CD4-positive, alpha-beta T cell treated with Interleukin-4 for 4 hours (primary cell): Measurements from ENCODE around the gene PSMA5.
"Not testable (repeated sequence)": the region's sequence is repeated elsewhere in the genome, so short reads cannot be mapped to it uniquely, and the experiment has no call there.

ENCODE experiments used
- DNase-seq: peaks from one replicate; pipeline ENCODE4 v3.0.0-alpha.2; 2020

The PSMA5 gene

DNA sequence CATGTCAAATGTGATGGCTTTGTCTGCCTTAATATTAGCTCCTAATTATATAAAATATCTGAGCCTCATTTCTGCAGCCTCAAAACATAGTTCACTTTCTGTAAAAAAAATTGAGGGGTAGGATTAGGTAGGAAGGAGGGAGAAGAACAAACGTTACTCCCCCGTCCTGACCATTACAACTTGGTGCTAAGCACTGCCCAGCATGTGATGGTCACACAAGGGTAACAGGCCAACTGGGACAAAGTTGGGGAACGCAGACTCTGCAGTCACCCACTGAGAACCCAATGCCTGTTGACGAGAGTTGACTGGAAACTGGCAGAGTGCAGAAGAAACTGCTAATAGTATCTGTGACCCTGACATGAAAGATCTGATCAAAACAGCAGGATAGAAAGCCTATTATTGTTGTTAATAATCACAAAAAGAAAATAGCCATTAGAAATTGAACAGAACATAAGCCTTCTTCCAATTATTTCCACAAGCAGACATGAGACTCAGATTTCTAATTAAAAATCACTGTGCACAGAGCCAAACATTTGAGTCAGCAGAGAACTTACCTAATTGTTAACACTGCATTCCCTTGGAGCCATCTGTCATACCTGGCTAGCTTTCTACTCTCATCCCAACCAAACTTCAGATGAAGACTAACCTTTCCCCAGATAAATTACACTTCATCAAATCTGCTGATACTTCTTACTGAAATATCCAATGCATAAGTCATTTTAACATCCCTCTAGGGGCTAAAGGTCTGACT lies 34.0 kb downstream of the PSMA5 start:
- no peak for DNase-seq

DNA sequence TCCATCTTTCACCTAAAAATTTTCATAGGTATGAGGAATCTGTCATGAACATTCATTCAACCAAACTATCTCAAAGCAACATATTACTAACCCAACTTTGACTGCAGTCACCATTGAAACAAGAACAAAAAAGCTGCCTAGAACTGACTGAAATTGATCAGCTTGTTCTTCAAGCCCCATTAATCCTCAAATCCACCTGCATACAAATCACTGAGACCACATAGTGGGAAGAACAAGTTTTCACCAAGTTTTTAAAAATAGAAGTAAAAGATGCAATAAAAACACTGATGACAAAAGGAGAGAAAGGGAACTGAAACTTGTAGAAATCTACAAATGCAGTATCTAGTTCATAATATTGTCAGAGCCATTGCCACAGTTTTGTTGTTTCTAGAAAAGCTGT lies 34.6 kb downstream of the PSMA5 start:
- no peak for DNase-seq

DNA sequence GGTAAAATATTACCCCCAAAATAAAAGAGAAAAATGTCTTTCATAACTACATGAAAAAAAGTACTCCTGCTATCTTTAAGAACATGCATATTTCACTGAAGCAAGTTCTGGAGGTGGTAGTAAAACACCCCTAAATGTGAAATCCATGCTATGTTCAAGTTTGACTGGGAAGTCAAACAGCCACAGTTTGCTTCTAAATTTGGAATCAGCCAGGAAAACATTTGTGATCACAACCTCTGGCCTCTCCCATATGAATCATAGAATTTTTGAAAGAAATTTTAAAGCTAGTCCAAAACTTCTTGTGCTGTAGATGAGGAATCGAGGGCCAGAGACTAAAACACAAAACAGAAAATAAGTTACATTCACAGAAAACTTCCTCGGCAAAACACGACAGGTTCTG lies 35.1 kb downstream of the PSMA5 start:
- DNase-seq = no peak

DNA sequence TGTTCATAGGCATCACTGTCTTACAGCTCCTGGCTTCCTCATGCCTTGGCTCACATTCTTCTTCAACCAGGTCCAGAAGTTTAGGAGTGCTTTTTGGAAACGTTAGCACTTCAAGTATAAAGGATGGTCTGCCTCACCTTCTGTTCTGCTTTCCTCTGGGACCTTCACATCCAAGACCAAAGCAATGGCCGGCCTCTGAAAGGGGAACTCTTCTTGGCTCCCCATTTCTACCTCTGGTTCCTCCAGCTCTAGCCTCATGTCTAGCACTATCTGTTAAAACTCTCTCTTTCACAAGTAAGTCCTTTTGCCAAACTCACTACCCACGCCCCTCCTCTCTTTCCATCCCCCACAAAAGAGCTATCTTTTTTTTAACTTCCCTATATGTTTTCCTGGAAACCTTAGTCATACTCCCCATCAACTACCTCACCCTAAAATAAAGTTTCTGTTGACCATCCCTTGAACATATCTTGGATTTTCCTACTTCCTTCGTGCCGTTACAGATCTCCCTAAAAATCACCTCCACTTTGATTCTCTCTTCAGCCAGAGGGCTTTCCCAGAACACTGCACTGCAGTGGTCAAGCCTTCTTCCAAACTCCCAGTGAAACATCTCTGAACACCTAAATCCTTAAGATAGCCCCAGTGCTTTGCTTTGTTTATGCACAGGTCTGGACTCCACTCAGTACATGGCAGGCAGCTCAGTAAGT lies 36.5 kb downstream of the PSMA5 start:
- no peak for DNase-seq

DNA sequence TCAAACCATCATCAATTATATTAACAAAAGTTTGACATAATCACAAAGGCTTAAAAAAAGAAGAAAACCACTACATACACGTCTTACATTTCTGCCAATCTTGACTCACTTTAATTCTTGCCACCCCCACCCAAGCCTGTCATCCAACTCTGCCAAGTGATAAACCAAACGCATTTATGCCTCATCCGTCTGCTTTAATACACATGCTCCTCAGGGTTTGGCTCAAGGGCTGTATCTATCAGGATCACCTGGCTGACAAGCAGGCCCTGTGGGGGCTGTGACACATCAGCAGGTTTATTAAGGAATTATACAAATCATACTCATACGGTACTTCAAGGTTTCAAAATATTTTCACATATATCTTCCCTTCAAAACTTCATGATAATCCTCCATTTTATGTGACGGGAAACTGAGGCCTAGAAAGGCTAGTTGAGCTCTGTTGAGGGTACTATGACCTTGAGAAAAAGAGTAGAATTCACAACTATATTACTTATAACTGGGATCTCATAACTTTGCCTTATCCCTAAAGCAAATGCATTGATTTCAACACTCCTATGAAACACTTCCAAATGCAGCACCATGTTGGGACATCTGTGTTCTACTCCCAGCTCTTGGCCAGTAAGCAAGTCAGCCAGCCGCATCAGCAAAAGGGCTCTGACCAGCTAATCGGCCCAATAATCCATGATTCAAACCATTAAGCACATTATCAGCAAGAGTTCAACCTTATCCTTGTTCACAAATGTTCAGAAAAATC lies 37.2 kb downstream of the PSMA5 start:
- DNase-seq = no peak

DNA sequence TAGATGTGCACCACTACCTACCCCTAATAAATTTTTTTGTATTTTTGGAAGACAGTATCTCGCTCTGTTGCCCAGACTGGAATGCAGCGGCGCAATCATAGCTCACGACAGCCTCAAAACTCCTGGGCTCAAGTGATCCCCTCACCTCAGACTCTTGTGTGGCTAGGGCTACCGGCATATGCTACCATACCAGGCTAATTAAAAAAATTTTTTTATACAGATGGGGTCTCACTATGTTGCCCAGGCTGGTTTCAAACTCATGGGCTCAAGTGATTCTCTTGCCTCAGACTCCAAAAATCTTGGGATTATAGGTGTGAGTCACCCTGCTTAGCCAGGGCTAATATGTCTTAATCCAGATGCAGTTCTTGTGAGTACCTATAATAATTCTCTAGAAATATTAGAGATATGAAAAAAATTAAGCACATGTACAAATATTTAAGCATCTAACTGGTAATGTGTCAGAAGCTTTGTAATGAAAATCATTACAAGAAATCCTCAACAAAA lies 38.0 kb downstream of the PSMA5 start:
- DNase-seq = no peak

DNA sequence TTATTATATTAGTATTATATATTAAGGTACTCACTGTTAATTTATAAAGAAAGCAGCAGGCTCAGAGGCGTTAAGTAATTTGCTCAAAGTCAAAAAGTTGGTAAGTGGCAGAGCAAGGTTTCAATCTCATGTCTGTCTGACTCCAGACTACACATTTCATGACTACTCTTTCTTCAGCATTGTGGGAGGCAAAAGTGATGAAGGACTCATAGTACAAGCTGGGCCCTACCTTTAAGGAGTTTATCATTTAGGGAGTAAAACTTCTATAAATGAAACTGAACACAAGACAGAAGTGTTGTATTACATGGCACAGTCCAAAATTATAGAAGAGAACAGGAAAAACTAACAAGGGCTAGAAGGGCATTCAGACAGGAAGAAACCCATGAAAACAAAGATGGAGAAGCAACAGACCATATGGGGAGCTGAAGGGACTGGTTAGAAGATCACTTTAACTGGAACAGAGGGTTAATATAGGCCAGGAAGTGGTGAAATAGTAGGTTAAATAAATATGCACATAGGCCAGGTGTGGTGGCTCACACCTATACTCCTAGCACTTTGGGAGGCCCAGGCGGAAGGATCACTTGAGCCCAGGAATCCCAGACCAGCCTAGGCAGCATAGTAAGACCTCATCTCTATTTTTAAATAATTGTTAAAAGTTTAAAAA lies 40.1 kb downstream of the PSMA5 start:
- no peak for DNase-seq

DNA sequence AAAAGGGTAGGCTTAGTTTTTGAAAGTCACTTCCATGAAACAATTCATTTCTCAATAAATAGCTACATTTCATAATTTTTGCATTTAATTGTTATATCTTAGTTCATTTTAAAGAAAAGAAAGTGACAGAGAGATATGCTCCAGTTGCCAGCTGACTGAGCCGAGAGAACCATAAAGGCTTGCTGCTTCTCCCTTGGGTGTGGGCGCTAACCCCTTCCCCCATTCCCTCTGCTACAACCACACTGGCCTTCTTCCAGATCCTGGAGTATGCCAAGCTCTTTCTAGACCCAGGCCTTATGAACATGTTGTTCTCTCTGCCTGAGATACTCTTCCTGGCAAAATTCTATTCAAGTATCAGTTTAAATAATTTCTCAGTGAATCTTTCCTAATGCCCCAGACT lies 40.8 kb downstream of the PSMA5 start:
- DNase-seq = no peak

DNA sequence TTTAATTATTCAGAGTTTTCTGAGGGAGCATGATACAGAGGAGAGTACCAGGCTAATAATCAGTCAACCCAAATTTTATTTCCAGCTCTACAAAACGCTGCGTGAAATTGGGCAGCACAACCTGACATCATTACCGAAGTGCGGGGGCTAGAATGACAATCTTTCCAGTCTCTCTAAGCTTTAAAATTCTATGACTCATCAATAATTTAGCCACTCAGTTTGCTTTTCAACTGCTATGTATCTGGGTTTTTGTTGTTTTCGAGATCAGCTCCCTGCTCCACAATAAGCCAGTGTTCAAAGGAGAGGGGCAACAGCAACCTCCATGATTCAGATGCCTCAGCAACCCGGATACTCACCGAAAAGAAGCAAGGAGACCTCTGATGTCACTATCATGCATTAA lies 42.4 kb downstream of the PSMA5 start:
- DNase-seq = no peak

DNA sequence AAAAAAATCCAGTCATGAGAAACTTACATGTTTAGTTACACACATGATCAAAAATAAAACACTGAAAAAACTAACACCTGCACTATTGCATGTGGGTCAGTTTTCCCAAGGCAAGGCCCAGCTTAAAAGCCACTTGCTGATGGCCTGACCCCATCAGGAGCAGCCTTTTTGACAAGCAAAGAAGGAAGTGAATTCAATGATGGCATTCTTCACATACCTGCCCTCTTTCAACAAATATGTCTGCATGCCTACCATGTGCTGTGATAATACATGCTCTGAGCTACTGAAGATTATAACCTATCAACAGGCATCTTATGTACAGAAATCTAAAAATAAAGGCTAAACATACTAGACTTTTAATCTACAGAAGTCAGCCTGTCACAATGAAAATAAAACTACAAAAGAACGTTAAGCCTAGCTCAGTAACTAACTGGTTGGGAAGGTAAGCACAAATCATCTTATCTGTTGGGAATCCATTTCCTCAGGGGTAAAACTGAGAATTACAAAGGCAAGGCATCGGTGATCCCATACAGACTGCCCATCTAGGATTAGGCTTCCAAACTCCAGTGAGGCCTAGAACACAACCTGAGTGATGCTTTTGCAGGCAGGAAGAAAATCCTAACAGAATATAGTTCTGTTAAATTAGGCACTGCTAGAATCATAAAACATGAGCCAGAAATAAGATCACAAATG lies 43.0 kb downstream of the PSMA5 start:
- DNase-seq = no peak

DNA sequence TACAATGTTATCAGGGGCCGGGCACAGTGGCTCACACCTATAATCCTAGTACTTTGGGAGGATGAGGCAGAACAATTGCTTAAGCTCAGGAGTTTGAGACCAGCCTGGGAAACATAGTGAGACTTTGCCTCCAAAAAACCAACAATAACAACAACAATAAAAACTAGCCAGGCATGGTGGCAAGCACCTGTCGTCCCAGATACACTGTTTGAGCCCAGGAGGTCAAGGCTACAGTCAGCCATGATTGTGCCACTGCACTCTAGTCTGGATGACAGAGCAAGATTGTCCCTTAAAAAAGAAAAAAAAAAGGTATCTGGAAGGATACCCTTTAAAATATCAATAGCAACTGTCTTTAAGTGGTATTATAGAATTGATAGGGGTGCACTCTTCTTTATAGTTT lies 44.7 kb downstream of the PSMA5 start:
- no peak for DNase-seq

DNA sequence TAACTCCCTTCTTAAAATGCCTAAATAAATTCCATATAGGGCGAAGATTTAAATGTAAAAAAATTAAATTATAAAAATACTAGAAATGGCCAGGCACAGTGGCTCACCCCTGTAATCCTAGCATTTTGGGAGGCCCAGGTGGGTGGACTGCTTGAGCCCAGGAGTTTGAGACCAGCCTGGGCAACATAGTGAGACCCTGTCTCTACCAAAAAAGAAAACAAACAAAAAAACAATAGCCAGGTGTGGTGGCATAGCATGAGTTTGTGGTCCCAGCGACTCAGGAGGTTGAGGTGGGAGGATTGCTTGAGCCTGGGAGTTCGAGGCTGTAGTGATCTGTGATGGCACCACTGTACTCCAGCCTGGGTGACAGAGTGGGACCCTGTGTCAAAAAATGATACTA lies 46.3 kb downstream of the PSMA5 start:
- DNase-seq = no peak

DNA sequence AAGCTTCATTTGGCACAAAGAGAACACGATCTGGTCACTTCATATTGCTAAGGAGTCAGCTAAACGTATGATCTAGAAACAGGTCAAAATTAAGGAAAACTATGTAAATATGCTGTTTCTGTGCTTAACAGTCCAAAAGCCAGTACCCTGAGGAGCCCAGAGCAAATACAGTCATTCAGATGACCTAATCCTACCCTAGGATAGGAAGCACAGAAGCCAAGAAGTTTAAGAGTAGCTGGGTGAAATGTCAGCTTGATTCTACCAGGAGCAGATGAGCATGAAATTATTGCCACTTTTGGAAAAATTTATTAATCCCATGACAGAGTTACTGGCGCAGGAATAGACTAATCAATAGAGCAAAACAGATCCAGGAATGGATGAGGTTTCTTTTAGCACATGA lies 46.8 kb downstream of the PSMA5 start:
- DNase-seq = no peak

DNA sequence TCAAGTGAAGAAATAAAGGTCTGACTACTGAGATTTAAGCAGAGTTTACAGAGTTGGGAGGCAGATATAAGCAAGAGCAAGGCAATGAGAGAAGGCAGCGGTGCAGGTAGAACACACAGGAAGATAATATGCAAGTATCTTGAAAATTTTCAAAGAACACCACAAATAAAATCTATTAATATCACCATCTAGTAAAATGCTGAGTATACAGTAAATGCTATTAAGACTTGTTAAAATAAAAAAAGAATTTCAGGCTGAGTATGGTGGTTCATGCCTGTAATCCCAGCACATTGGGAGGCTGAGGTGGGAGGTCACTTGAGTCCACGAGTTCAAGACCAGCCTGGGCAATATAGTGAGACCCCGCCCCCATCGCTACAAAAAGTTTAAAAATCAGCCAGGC lies 48.5 kb downstream of the PSMA5 start:
- DNase-seq = no peak

DNA sequence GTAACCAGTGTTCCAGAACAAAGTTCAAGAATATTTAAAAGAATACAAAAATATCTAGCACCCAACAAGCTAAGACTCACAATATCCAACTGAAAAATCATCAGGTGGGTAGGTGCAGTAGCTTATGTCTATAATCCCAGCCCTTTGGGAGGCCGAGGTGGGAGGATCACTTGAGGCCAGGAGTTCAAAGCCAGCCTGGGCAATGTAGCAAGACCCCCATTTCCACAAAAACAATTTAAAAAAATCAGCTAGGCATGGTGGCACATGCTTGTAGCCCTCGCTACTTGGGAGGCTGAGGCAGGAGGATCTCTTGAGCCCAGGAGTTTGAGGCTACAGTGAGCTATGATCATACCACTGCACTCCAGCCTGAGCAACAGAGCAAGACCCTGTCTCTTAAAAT lies 52.6 kb downstream of the PSMA5 start:
- not testable (repeated sequence) for DNase-seq

DNA sequence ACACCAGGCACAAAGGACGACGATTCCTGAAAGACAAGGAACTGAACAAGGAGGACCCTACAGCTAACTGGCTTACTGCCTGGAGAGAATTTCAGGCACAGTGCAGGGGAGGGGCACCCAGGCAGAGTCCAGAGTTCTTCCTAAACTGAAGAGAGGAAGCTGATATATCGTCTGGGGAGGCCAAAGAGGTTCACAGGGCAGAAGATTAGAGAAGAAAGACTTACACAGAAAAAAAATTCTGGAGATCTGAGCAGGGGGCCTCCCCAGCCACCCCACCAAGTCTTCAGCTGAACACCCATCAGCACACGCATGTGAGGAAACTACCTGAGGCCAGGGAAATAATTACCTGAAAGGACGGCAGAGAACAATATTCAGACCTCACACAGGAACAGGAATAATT lies 53.1 kb downstream of the PSMA5 start:
- no peak for DNase-seq

DNA sequence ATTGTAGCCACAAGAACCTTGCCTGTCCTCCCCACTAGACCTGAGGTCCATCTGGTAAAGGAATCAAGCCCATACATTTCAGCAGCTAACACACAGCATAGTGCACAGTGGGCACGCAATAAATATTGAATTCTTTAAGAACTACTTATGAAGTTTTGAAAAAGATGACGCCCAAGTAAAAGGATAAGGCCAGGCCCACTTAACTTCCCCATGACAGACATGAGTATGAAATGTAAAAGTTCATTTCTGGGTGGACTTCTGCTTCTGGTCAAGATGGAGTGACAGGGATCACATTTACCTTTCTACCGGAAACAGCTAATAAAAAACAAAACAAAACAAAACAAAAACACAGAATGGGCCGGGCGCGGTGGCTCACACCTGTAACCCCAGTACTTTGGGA lies 54.0 kb downstream of the PSMA5 start:
- no peak for DNase-seq

DNA sequence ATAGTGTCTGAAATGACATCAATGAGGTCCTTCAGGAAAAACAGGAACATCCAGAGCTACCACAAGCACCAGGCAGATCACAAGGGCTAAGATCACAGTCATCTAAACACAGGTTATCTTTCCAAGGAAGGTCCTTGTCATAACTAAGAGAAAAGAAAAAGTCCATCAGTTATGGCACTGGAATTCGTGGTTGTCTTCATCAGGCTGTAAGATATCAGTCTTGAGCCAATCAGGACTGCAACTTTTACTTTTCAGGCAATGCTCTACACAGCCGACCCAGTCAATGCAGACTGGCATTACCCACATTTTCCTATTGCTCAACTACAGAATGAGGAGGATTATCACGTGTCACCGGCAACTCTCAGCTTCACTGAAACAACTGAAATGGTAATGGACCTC lies 54.9 kb downstream of the PSMA5 start:
- no peak for DNase-seq

DNA sequence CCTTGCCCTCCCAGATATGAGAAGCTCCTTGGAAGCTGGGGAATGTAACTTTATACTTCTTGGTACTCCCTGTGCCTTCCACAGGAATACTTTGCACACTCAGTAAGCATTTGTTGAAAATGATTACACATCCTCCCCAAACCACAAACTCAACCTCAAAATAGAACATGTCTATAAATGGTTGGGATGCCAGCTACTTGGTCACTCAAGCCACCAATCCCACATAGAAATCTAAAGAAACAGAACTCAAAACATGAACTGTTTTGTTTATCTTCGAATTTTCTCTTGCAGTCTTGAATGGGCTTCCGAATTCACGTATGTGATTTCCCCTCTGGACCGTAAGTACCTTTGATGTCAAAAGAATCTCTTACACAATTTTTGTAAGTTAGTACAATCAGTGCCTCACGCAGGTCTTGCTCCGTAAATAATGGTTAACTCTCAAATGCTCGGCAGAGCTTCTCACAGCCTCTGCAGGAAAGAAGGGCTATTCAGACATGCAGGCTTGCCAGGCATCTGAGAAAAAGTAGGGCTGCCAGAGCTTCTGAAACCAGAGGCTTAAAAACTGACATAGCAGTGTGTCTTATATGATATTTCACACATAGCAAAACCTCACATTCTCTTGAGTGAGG lies 55.4 kb downstream of the PSMA5 start:
- DNase-seq = no peak

DNA sequence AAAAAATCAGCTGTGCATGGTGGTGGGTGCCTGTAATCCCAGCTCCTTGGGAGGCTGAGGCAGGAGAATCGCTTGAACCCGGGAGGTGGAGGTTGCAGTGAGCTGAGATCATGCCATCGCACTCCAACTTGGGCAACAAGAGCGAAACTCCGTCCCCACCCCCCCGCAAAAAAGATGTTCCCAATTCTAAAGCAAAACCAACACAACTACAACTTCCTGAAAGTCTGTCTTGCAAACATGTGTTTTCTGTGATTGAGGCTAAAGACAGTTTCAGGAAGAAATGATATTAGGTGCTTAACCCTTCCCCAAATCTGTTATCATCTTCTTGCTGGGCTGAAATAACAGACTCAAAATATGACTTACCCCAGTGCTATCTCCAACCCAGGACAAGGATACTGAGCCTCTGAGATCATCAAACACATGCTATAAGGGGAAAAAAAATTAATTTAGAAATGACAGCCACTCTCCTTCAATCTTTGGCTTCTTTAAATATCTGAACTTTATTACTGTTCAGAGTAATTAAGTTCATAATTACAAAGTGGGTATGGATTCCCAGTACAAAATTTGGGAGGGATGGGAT lies 57.0 kb downstream of the PSMA5 start:
- no peak for DNase-seq

DNA sequence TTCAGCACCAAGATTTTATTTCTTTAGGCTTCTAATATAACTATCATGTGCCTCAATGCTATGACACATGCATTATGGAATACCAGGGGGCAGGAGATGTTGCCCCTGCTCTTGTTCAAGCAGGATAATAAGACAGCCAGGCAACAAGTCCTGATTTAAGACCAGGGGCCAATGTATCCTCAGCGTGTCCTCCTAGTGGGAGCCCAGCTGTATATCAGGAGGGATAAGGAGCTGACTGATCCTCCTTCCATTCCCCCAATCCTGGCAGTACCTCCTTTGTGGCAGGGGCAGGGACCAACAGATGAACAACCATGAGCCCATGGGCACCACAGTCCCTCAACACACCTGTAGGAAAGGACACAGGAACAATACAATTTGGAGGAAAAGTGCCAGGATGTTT lies 57.8 kb downstream of the PSMA5 start:
- DNase-seq = no peak

DNA sequence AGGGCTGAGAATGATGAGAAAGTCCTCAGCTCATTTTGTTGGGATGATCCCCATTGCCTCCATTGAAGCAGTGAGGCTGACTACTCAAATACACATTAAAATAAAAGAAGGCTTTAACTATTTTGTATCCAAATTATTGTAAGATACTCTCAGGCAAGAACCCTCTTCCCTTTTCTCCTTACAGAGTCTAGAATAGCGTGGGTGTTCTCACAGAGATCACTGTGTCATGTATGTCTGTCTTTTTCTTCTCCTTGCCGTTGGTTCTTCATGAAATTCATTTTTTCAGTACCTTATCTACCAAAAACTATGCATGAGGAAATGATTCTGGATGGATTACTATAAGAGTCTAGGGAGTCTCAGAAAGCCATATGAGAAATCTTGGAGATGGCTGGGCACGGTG lies 58.6 kb downstream of the PSMA5 start:
- no peak for DNase-seq
